GM19467 (cell line): ENCODE results near the gene PGPEP1.
A peak's percentile ranks its signal among the peaks of the same experiment; 100 is the strongest.

Experiments used
- ATAC-seq: cut with Tn5 transposase; IDR thresholded peaks from one replicate; pipeline ENCODE4 v1.9.1; 2021; ENCODE audit warnings: mild to moderate bottlenecking, moderate library complexity; ENCODE audit not compliant: unreplicated experiment

PGPEP1 gene

GRCh38 chr19:18340190-18340989, at the start of gene PGPEP1:
Gene PGPEP1, plus strand, starts transcription at chr19:18340598. Its CDS starts 84 bp downstream, at chr19:18340682.
- ATAC-seq = no peak

- no peak for ATAC-seq
Observed at GRCh38 chr19:18291019-18291524, 49.3 kb upstream of the PGPEP1 start.

- ATAC-seq = no peak
Observed at GRCh38 chr19:18291590-18292461, 48.6 kb upstream of the PGPEP1 start.

- no peak for ATAC-seq
Observed at GRCh38 chr19:18292462-18292809, 48.0 kb upstream of the PGPEP1 start.

GRCh38 chr19:18292810-18293641, 47.4 kb upstream of the PGPEP1 start:
- no peak for ATAC-seq

GRCh38 chr19:18293642-18294466, 46.5 kb upstream of the PGPEP1 start:
- no peak for ATAC-seq

- ATAC-seq = no peak
Observed at GRCh38 chr19:18294467-18294864, 45.9 kb upstream of the PGPEP1 start.

GRCh38 chr19:18295034-18295451, 45.4 kb upstream of the PGPEP1 start:
- ATAC-seq = no peak

GRCh38 chr19:18297308-18297707, 43.1 kb upstream of the PGPEP1 start:
- no peak for ATAC-seq

GRCh38 chr19:18298601-18299000, 41.8 kb upstream of the PGPEP1 start:
- ATAC-seq = no peak

- ATAC-seq = no peak
Observed at GRCh38 chr19:18299654-18300053, 40.7 kb upstream of the PGPEP1 start.

- no peak for ATAC-seq
Observed at GRCh38 chr19:18300930-18301717, 39.3 kb upstream of the PGPEP1 start.

GRCh38 chr19:18301718-18302111, 38.7 kb upstream of the PGPEP1 start:
- no peak for ATAC-seq

GRCh38 chr19:18304208-18304457, 36.3 kb upstream of the PGPEP1 start:
- no peak for ATAC-seq

- ATAC-seq = peak; percentile 31
Observed at GRCh38 chr19:18304458-18305310, 35.7 kb upstream of the PGPEP1 start.

- no peak for ATAC-seq
Observed at GRCh38 chr19:18306209-18306887, 34.0 kb upstream of the PGPEP1 start.

- no peak for ATAC-seq
Observed at GRCh38 chr19:18306888-18307260, 33.5 kb upstream of the PGPEP1 start.

GRCh38 chr19:18307271-18307681, 33.1 kb upstream of the PGPEP1 start:
- ATAC-seq = no peak
